Neural progenitor cell (in vitro differentiated cells): ENCODE measurements around the gene AP4M1. TPM values are rescaled to one million over a fixed set of nuclear protein-coding genes. Genes with fewer than 3 reads are reported as not detected.

Experiments
- DNase-seq: peaks from one replicate; pipeline ENCODE4 v3.0.0-alpha.2; 2016; ENCODE audit warnings: low spot score
- H2AFZ ChIP-seq: fragments of 200-600 bp; sonication (generic); replicated peaks from 2 replicates; pipeline ENCODE4 v1.6.1; 2016; ENCODE audit warnings: antibody characterized with exemption
- H3F3A ChIP-seq: fragments of 200-600 bp; sonication (generic); 2 replicates; pipeline ENCODE4 v1.6.1; 2016; ENCODE audit warnings: antibody characterized with exemption, low read depth
- H3K27ac ChIP-seq: fragments of 200-600 bp; sonication (generic); 2 replicates; pipeline ENCODE4 v1.5.1; 2016; ENCODE audit warnings: mild to moderate bottlenecking
- H3K27me3 ChIP-seq: fragments of 200-600 bp; sonication (generic); 2 replicates; pipeline ENCODE4 v1.6.1; 2016; ENCODE audit warnings: mild to moderate bottlenecking, moderate library complexity
- H3K36me3 ChIP-seq: fragments of 200-600 bp; sonication (generic); 2 replicates; pipeline ENCODE4 v1.5.1; 2016
- H3K4me1 ChIP-seq: fragments of 200-600 bp; sonication (generic); 2 replicates; pipeline ENCODE4 v1.6.1; 2016; ENCODE audit warnings: mixed run types
- H3K4me2 ChIP-seq: fragments of 200-600 bp; sonication (generic); 2 replicates; pipeline ENCODE4 v1.6.1; 2016
- H3K4me3 ChIP-seq: fragments of 200-600 bp; sonication (generic); 2 replicates; pipeline ENCODE4 v1.5.1; 2016
- H3K79me2 ChIP-seq: fragments of 200-600 bp; sonication (generic); 2 replicates; pipeline ENCODE4 v1.6.1; 2016; ENCODE audit warnings: low read depth
- H3K9ac ChIP-seq: fragments of 200-600 bp; sonication (generic); 2 replicates; pipeline ENCODE4 v1.6.1; 2016
- H3K9me3 ChIP-seq: fragments of 200-600 bp; sonication (generic); 2 replicates; pipeline ENCODE4 v1.5.1; 2016; ENCODE audit warnings: low read depth
- H4K20me1 ChIP-seq: fragments of 200-600 bp; sonication (generic); 2 replicates; pipeline ENCODE4 v1.6.1; 2016; ENCODE audit warnings: low read depth
- H3K27ac Mint-ChIP-seq: 3 replicates; pipeline ENCODE4 v1.8.0; 2021; ENCODE audit warnings: mixed read lengths
- H3K27me3 Mint-ChIP-seq: 2 replicates; pipeline ENCODE4 v1.8.0; 2022; ENCODE audit warnings: low read depth, mild to moderate bottlenecking, inconsistent platforms, moderate library complexity, mixed read lengths; ENCODE audit not compliant: insufficient read depth
- H3K36me3 Mint-ChIP-seq: 3 replicates; pipeline ENCODE4 v1.8.0; 2021; ENCODE audit warnings: mixed read lengths
- H3K4me1 Mint-ChIP-seq: 3 replicates; pipeline ENCODE4 v1.8.0; 2021; ENCODE audit warnings: mixed read lengths
- H3K4me3 Mint-ChIP-seq: 3 replicates; pipeline ENCODE4 v1.8.0; 2021; ENCODE audit warnings: mild to moderate bottlenecking, moderate library complexity, mixed read lengths
- H3K9me3 Mint-ChIP-seq: 3 replicates; pipeline ENCODE4 v1.8.0; 2020; ENCODE audit warnings: mixed read lengths
- EZH2 ChIP-seq: fragments of 200-600 bp; sonication (generic); IDR thresholded peaks from 2 replicates; pipeline ENCODE4 v1.6.1; 2017; ENCODE audit warnings: antibody characterized with exemption, mild to moderate bottlenecking, moderate library complexity
- EZH2phosphoT487 ChIP-seq: fragments of 200-600 bp; sonication (generic); IDR thresholded peaks from 2 replicates; pipeline ENCODE4 v1.6.1; 2017; ENCODE audit warnings: antibody characterized with exemption
- total RNA-seq: library from RNA; depleted of rRNA; stranded (reverse); fragments of >200 nt; gene quantifications from 2 replicates; pipeline ENCODE4 v1.2.3, GENCODE V29; 2015; ENCODE audit warnings: low replicate concordance
- TF ChIP-seq, protein P1 (sequence below): fragments of 200-600 bp; sonication (generic); IDR thresholded peaks from 2 replicates; pipeline ENCODE4 v1.5.1; 2017; ENCODE audit warnings: antibody characterized with exemption, mild to moderate bottlenecking

AP4M1 gene
- total RNA-seq, 1 donor from 2014 or later: 15.3 TPM

- Histone ChIP-seq H3K4me3 (peak overlapping the region; percentile 71), H3K27ac (no peak overlapping the region), H3K9me3 (no peaks in the 10 kb centered on the region), H2AFZ (peak overlapping the region; percentile 88), H3K9ac (no peak overlapping the region), H3K27me3 (no peaks in the 10 kb centered on the region), H3K4me2 (peak overlapping the region; percentile 81), H3K4me1 (peaks cover 3% of the 10 kb centered on the region), H3K36me3 (no peaks in the 10 kb centered on the region), H3K79me2 (peaks cover 14% of the 10 kb centered on the region), H4K20me1 (peaks cover 6% of the 10 kb centered on the region), H3F3A (peaks cover 59% of the 10 kb centered on the region)
- Mint-ChIP-seq H3K4me1 (peaks cover 23% of the 10 kb centered on the region), H3K9me3 (no peaks in the 10 kb centered on the region), H3K36me3 (peaks cover 21% of the 10 kb centered on the region), H3K27ac (peak overlapping the region; percentile 87), H3K27me3 (peaks cover 7% of the 10 kb centered on the region), H3K4me3 (peak overlapping the region; percentile 96)
- DNase-seq: no peak
- no peak for TF ChIP-seq EZH2phosphoT487
- TF ChIP-seq, protein P1, sequence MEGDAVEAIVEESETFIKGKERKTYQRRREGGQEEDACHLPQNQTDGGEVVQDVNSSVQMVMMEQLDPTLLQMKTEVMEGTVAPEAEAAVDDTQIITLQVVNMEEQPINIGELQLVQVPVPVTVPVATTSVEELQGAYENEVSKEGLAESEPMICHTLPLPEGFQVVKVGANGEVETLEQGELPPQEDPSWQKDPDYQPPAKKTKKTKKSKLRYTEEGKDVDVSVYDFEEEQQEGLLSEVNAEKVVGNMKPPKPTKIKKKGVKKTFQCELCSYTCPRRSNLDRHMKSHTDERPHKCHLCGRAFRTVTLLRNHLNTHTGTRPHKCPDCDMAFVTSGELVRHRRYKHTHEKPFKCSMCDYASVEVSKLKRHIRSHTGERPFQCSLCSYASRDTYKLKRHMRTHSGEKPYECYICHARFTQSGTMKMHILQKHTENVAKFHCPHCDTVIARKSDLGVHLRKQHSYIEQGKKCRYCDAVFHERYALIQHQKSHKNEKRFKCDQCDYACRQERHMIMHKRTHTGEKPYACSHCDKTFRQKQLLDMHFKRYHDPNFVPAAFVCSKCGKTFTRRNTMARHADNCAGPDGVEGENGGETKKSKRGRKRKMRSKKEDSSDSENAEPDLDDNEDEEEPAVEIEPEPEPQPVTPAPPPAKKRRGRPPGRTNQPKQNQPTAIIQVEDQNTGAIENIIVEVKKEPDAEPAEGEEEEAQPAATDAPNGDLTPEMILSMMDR: no peak
- TF ChIP-seq EZH2: no peak
Observed at GRCh38 chr7:100088095-100088620, 13.3 kb upstream of the AP4M1 start.

- Mint-ChIP-seq H3K36me3 (peaks cover 24% of the 10 kb centered on the region), H3K4me3 (peak within 1 kb of the TSS; percentile 96), H3K27me3 (peaks cover 7% of the 10 kb centered on the region), H3K9me3 (no peaks in the 10 kb centered on the region), H3K4me1 (peaks cover 23% of the 10 kb centered on the region), H3K27ac (peak within 1 kb of the TSS; percentile 88)
- Histone ChIP-seq H3K9me3 (no peaks in the 10 kb centered on the region), H3K27me3 (no peaks in the 10 kb centered on the region), H3K79me2 (peaks cover 14% of the 10 kb centered on the region), H4K20me1 (peaks cover 13% of the 10 kb centered on the region), H3F3A (peaks cover 61% of the 10 kb centered on the region), H3K27ac (peak within 1 kb of the TSS; percentile 28), H3K4me3 (peak within 1 kb of the TSS; percentile 71), H2AFZ (peak within 1 kb of the TSS; percentile 88), H3K36me3 (no peaks in the 10 kb centered on the region), H3K4me1 (peaks cover 3% of the 10 kb centered on the region), H3K9ac (peak within 1 kb of the TSS; percentile 90), H3K4me2 (peak within 1 kb of the TSS; percentile 81)
- TF ChIP-seq EZH2 (no peak), EZH2phosphoT487 (no peak)
- TF ChIP-seq, protein P1: no peak
- DNase-seq: peak; percentile 91
Observed at GRCh38 chr7:100088621-100089457, 12.6 kb upstream of the AP4M1 start, which contains the start of gene COPS6. Gene COPS6, plus strand, starts transcription at chr7:100088969. Its CDS starts 22 bp downstream, at chr7:100088991.

DNA sequence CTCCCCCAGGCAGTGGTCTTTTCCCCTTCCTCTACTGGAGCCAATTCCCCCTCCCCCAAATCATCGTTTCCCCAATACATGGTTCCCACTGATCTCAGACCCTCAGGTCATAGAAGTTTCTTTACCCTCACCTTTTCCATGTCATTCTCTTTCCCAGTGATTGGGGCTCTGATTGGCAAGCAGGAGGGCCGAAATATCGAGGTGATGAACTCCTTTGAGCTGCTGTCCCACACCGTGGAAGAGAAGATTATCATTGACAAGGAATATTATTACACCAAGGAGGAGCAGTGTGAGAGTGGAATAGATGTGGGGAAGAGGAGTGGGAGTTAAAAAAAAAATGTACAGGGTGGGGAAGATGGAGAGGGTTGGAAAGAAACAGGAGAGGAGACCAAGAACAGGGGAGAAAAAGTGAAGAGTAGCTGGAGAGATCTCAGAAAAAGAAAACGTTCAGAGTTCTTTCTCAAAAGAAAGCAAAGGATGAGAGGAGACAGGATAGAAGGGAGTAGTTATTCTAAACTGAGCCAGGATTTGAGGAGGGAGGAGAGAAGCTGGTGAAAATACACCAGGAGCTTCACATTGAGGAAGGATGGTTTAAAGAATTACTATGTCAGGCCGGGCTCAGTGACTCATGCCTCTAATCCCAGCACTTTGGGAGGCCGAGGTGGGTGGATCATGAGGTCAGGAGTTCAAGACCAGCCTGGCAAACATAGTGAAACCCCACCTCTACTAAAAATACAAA lies 11.8 kb upstream of the AP4M1 start:
- Histone ChIP-seq H3K9me3 (no peaks in the 10 kb centered on the region), H3F3A (peaks cover 69% of the 10 kb centered on the region), H3K79me2 (peaks cover 15% of the 10 kb centered on the region), H4K20me1 (peaks cover 21% of the 10 kb centered on the region), H3K36me3 (peaks cover 6% of the 10 kb centered on the region), H3K4me1 (peaks cover 3% of the 10 kb centered on the region), H3K27ac (no peak overlapping the region), H3K9ac (peak overlapping the region; percentile 90), H3K4me2 (peak overlapping the region; percentile 81), H3K4me3 (peak overlapping the region; percentile 71), H2AFZ (no peak overlapping the region), H3K27me3 (no peaks in the 10 kb centered on the region)
- Mint-ChIP-seq H3K4me3 (peak overlapping the region; percentile 96), H3K27ac (peak overlapping the region; percentile 88), H3K9me3 (no peaks in the 10 kb centered on the region), H3K4me1 (peaks cover 23% of the 10 kb centered on the region), H3K36me3 (peaks cover 26% of the 10 kb centered on the region), H3K27me3 (peaks cover 7% of the 10 kb centered on the region)
- no peak for DNase-seq
- TF ChIP-seq EZH2phosphoT487 (no peak), EZH2 (no peak)
- TF ChIP-seq, protein P1: no peak
